Fibroblast of lung (primary cell): ENCODE measurements around the gene C11orf68. TPM values are rescaled to one million over a fixed set of nuclear protein-coding genes. Genes with fewer than 3 reads are reported as not detected.
A peak's percentile ranks its signal among the peaks of the same experiment; 100 is the strongest.

Experiments used
- DNase-seq, 2 donors: peaks; one replicate each; pipeline versions ENCODE4 v3.0.0 to v3.0.0-alpha.2; 2010; ENCODE audit warnings: low read depth in 2 of 2
- H2AFZ ChIP-seq: 2 replicates; pipeline ENCODE4 v1.5.1; 2012; ENCODE audit warnings: low read length, control low read depth, inconsistent platforms
- H3K27ac ChIP-seq: 2 replicates; pipeline ENCODE4 v1.5.1; 2011; ENCODE audit warnings: low read length, control low read depth; ENCODE audit not compliant: insufficient read depth
- H3K27me3 ChIP-seq: 2 replicates; pipeline ENCODE4 v1.5.1; 2011; ENCODE audit warnings: mild to moderate bottlenecking, low read length; ENCODE audit not compliant: control insufficient read depth, insufficient read depth
- H3K36me3 ChIP-seq: 2 replicates; pipeline ENCODE4 v1.5.1; 2011; ENCODE audit warnings: low read length; ENCODE audit not compliant: control insufficient read depth, insufficient read depth
- H3K4me1 ChIP-seq: 2 replicates; pipeline ENCODE4 v1.5.1; 2011; ENCODE audit warnings: low read length; ENCODE audit not compliant: control insufficient read depth, insufficient read depth; ENCODE audit errors: extremely low read depth
- H3K4me2 ChIP-seq: 2 replicates; pipeline ENCODE4 v1.5.1; 2011; ENCODE audit warnings: low read length, control low read depth; ENCODE audit not compliant: insufficient read depth; ENCODE audit errors: extremely low read depth
- H3K4me3 ChIP-seq, 4 experiments: fragments of 200-600 bp in 1 of 4; sonication (generic) in 1 of 4; replicated peaks in 1 of 4; 2 replicates each; pipeline ENCODE4 v1.5.1; 2011 to 2016; ENCODE audit warnings: low read length in 4 of 4, low read depth in 3 of 4, mild to moderate bottlenecking in 3 of 4, control low read depth in 2 of 4, inconsistent platforms in 1 of 4, mixed read lengths in 1 of 4; ENCODE audit not compliant: insufficient read depth in 1 of 4; ENCODE audit errors: control extremely low read depth in 1 of 4
- H3K79me2 ChIP-seq: 2 replicates; pipeline ENCODE4 v1.5.1; 2012; ENCODE audit warnings: mild to moderate bottlenecking, low read length, inconsistent platforms; ENCODE audit not compliant: control insufficient read depth, insufficient read depth
- H3K9ac ChIP-seq: 2 replicates; pipeline ENCODE4 v1.5.1; 2011; ENCODE audit warnings: mild to moderate bottlenecking, low read length, control low read depth; ENCODE audit not compliant: insufficient read depth
- H3K9me3 ChIP-seq: 2 replicates; pipeline ENCODE4 v1.5.1; 2012; ENCODE audit warnings: low read depth, low read length; ENCODE audit not compliant: control insufficient read depth, insufficient read depth
- H4K20me1 ChIP-seq: 2 replicates; pipeline ENCODE4 v1.5.1; 2011; ENCODE audit warnings: low read length; ENCODE audit not compliant: control insufficient read depth, insufficient read depth; ENCODE audit errors: extremely low read depth
- CTCF ChIP-seq, 2 donors: IDR thresholded peaks in 1 of 2; conservative IDR thresholded peaks in 1 of 2; 1 replicate in 1 of 2; 2 replicates in 1 of 2; pipeline ENCODE4 v1.5.1; 2011 to 2012; ENCODE audit warnings: low read length in 2 of 2, control low read depth in 1 of 2, inconsistent platforms in 1 of 2, low read depth in 1 of 2, mild to moderate bottlenecking in 1 of 2
- EZH2 ChIP-seq: IDR thresholded peaks from 2 replicates; pipeline ENCODE4 v1.5.1; 2012; ENCODE audit warnings: low read length, control low read depth, mild to moderate bottlenecking; ENCODE audit errors: missing control alignments
- polyA plus RNA-seq, 2 donors: library from polyadenylated mRNA; depleted of rRNA in 1 of 2; stranded (reverse) in 1 of 2; unstranded in 1 of 2; fragments of >200 nt; gene quantifications; 2 replicates each; pipeline ENCODE4 v1.2.1, GENCODE V29; 2011 to 2012; ENCODE audit warnings: missing spikeins in 1 of 2
- total RNA-seq: library from RNA; depleted of rRNA; stranded (reverse); fragments of >200 nt; gene quantifications from 2 replicates; pipeline ENCODE4 v1.2.1, GENCODE V29; 2014

C11orf68 gene
- total and polyA plus RNA-seq, 2 donors (not counting 1 experiment from before 2014, with no cell fraction given) = 26.6 to 27.6 TPM

DNA sequence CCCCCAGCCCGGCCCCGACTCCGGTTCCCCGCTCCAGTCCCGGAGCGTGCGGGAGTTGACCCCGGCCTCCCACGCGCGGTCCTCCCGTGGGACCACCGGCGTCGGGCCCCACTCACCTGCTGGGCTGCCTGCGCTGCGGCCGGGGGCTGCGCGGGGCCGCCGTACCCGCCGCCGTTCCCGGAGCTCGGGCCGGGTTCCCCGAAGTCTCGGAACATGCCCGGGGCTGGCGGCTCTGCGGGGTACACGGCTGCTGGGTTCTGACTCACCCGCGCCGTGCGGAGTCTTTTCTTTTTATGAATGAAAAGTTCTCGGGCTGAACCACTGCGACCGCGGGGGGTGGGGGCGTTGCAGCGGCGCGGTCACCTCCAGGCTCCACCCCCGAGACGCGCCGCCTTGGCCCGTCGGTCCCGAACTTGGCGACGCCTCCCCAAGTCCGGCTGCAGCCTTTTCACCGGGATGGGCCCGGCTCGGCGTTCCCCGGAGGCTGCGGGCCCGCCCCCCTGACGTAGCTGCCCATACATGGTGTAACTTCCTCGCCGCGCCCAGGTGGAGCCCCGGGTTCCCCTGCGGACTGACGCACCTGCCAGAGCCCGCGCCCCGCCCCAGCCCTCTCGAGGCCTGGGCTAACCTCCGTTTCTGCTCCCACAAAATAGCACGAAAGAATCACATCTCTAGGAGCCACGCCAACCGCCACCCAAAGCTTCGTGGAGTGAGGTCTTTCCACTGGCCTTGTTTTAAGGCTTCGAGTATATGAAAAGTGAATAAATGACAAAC is 18.6 kb downstream of the C11orf68 start, which contains the start of gene FOSL1:
FOSL1 (minus strand) TSS at position 264 of the 774 bp plus-strand sequence; CDS start at position 215, 49 bp downstream.
- H3K9me3 ChIP-seq = no peaks in the 10 kb centered on the region
- peak within 1 kb of the TSS; percentile 100 for H3K27ac ChIP-seq
- H3K4me2 ChIP-seq = peak within 1 kb of the TSS; percentile 72
- no peaks in the 10 kb centered on the region for H3K27me3 ChIP-seq
- peak; percentile 96 to 97 for DNase-seq
- H3K79me2 ChIP-seq = peaks cover 66% of the 10 kb centered on the region
- TF ChIP-seq CTCF (conservative IDR thresholded peaks at IDR 0.05 in 1 of 2, IDR thresholded peaks at IDR 0.05 in 1 of 2; ENCODE audit: low read depth in 1 of 2, low read length in 2 of 2) (no peak), EZH2 (no peak)
- peaks cover 37% of the 10 kb centered on the region for H3K4me1 ChIP-seq
- no peak within 1 kb of the TSS for H2AFZ ChIP-seq
- H3K9ac ChIP-seq = peak within 1 kb of the TSS; percentile 99
- peaks cover 9% of the 10 kb centered on the region for H3K36me3 ChIP-seq
- H4K20me1 ChIP-seq = no peaks in the 10 kb centered on the region
- peak within 1 kb of the TSS; percentile 72 to 97 (median 89) for H3K4me3 ChIP-seq

GRCh38 chr11:65899356-65900124 is 19.3 kb downstream of the C11orf68 start:
- no peak overlapping the region for H2AFZ ChIP-seq
- H3K4me3 ChIP-seq = peak overlapping the region; percentile 72 to 97 (median 89)
- peaks cover 72% of the 10 kb centered on the region for H3K79me2 ChIP-seq
- H4K20me1 ChIP-seq = no peaks in the 10 kb centered on the region
- no peak for TF ChIP-seq EZH2
- TF ChIP-seq CTCF (conservative IDR thresholded peaks at IDR 0.05 in 1 of 2, IDR thresholded peaks at IDR 0.05 in 1 of 2; ENCODE audit: low read depth in 1 of 2, low read length in 2 of 2) = no peak
- H3K9me3 ChIP-seq = no peaks in the 10 kb centered on the region
- H3K27ac ChIP-seq = peak overlapping the region; percentile 100
- H3K36me3 ChIP-seq = peaks cover 9% of the 10 kb centered on the region
- peak overlapping the region; percentile 99 for H3K9ac ChIP-seq
- peak overlapping the region; percentile 32 for H3K4me2 ChIP-seq
- DNase-seq = peak; percentile 71 to 76
- H3K27me3 ChIP-seq = no peaks in the 10 kb centered on the region
- H3K4me1 ChIP-seq = peaks cover 37% of the 10 kb centered on the region

GRCh38 chr11:65898656-65899355 is 20.1 kb downstream of the C11orf68 start:
- peaks cover 13% of the 10 kb centered on the region for H3K36me3 ChIP-seq
- H3K9me3 ChIP-seq = no peaks in the 10 kb centered on the region
- no peak overlapping the region for H2AFZ ChIP-seq
- peak in 1 of 2 donors; percentile 30 for DNase-seq
- TF ChIP-seq CTCF (conservative IDR thresholded peaks at IDR 0.05 in 1 of 2, IDR thresholded peaks at IDR 0.05 in 1 of 2; ENCODE audit: low read depth in 1 of 2, low read length in 2 of 2) (no peak), EZH2 (no peak)
- peak overlapping the region; percentile 82 to 97 (median 91) for H3K4me3 ChIP-seq
- H3K9ac ChIP-seq = peak overlapping the region; percentile 99
- peaks cover 80% of the 10 kb centered on the region for H3K79me2 ChIP-seq
- peaks cover 40% of the 10 kb centered on the region for H3K4me1 ChIP-seq
- no peaks in the 10 kb centered on the region for H3K27me3 ChIP-seq
- no peaks in the 10 kb centered on the region for H4K20me1 ChIP-seq
- H3K4me2 ChIP-seq = peak overlapping the region; percentile 53
- H3K27ac ChIP-seq = peak overlapping the region; percentile 100
